ENCODE results near the gene NXPH4.

The NXPH4 gene

GRCh38 chr12:57237932-57238853 is 21.6 kb downstream of the NXPH4 start:
- POLR2A ChIA-PET (ENCODE audit: low non-redundant PET), result interaction anchor here (0.7 kb wide), 1 partner anchor 18 kb away, joined by 3 read pairs; no protein-coding TSS in a partner anchor
- TF ChIP-seq CTCF (conservative IDR thresholded peaks at IDR 0.05; ENCODE audit: low read depth), result no peak
- no peak for DNase-seq (ENCODE audit: low spot score)
- CTCF ChIA-PET, result interaction anchor here (0.6 to 6.5 kb wide), 11 partner anchors 8 to 488 kb away, joined by 3 to 147 read pairs (median 5); partner anchors contain the start of genes NXPH4 and SHMT2
- peak overlapping the region; percentile 71 for H3K27ac ChIP-seq

- DNase-seq (ENCODE audit: low spot score), result peak; percentile 88
- peak overlapping the region; percentile 71 for H3K27ac ChIP-seq
- CTCF ChIA-PET, result interaction anchor here (0.6 to 6.5 kb wide), 20 partner anchors 9 to 502 kb away, joined by 3 to 147 read pairs (median 4); partner anchors contain the start of genes NXPH4 and SHMT2
- TF ChIP-seq CTCF (conservative IDR thresholded peaks at IDR 0.05; ENCODE audit: low read depth), result peak; percentile 100
- POLR2A ChIA-PET (ENCODE audit: low non-redundant PET), result no interaction called here
Observed at GRCh38 chr12:57238854-57239554, 22.4 kb downstream of the NXPH4 start.

GRCh38 chr12:57239587-57240065 is 23.0 kb downstream of the NXPH4 start:
- H3K27ac ChIP-seq, result peak overlapping the region; percentile 71
- CTCF ChIA-PET, result interaction anchor here (0.6 to 6.5 kb wide), 22 partner anchors 10 to 502 kb away, joined by 3 to 147 read pairs (median 4); partner anchors contain the start of genes NXPH4 and SHMT2
- POLR2A ChIA-PET (ENCODE audit: low non-redundant PET), result no interaction called here
- DNase-seq (ENCODE audit: low spot score), result no peak
- no peak for TF ChIP-seq CTCF (conservative IDR thresholded peaks at IDR 0.05; ENCODE audit: low read depth)

- H3K27ac ChIP-seq, result peak overlapping the region; percentile 71
- no peak for DNase-seq (ENCODE audit: low spot score)
- no peak for TF ChIP-seq CTCF (conservative IDR thresholded peaks at IDR 0.05; ENCODE audit: low read depth)
- POLR2A ChIA-PET (ENCODE audit: low non-redundant PET), result interaction anchor here (0.5 kb wide), 1 partner anchor 13 kb away, joined by 3 read pairs; no protein-coding TSS in a partner anchor
- CTCF ChIA-PET, result interaction anchor here (0.6 to 6.5 kb wide), 14 partner anchors 10 to 1415 kb away, joined by 3 to 147 read pairs (median 4); partner anchors contain the start of genes NXPH4 and SHMT2
Observed at GRCh38 chr12:57240066-57240921, 23.7 kb downstream of the NXPH4 start.

- POLR2A ChIA-PET (ENCODE audit: low non-redundant PET), result interaction anchor here (0.5 kb wide), 1 partner anchor 12 kb away, joined by 3 read pairs; no protein-coding TSS in a partner anchor
- CTCF ChIA-PET, result interaction anchor here (0.6 to 6.5 kb wide), 5 partner anchors 26 to 1415 kb away, joined by 3 to 147 read pairs (median 5); partner anchors contain the start of gene NXPH4
- no peak for DNase-seq (ENCODE audit: low spot score)
- no peak for TF ChIP-seq CTCF (conservative IDR thresholded peaks at IDR 0.05; ENCODE audit: low read depth)
- peak overlapping the region; percentile 71; the same call in 1 of the 2 replicates for H3K27ac ChIP-seq
Observed at GRCh38 chr12:57240926-57241401, 24.4 kb downstream of the NXPH4 start.
